K562 (cell line): ENCODE measurements around the gene RPL7A. TPM values are rescaled to one million over a fixed set of nuclear protein-coding genes. Genes with fewer than 3 reads are reported as not detected.
A peak's percentile ranks its signal among the peaks of the same experiment; 100 is the strongest.

ENCODE experiments used
- ARID4B ChIP-seq: sonication (generic); formaldehyde crosslinking; IDR thresholded peaks from 2 replicates; pipeline ENCODE4 v1.8.0; 2022; ENCODE audit warnings: mild to moderate bottlenecking, missing genetic modification reagents
- ATF4 ChIP-seq: fragments of 450-650 bp; formaldehyde crosslinking; IDR thresholded peaks from 2 replicates; pipeline ENCODE4 v1.4.0; 2022; ENCODE audit warnings: mild to moderate bottlenecking, moderate library complexity
- CBX1 ChIP-seq: sonication (generic); IDR thresholded peaks from 2 replicates; pipeline ENCODE4 v1.6.1; 2016; ENCODE audit warnings: antibody characterized with exemption, low read depth, mild to moderate bottlenecking
- DDX20 ChIP-seq: fragments of 450-650 bp; IDR thresholded peaks from 2 replicates; pipeline ENCODE4 v1.6.1; 2016; ENCODE audit warnings: missing genetic modification characterization, low read depth, mild to moderate bottlenecking, missing compliant biosample characterization, moderate library complexity
- GABPA ChIP-seq: fragments of 200-800 bp; sonication (Bioruptor generic); conservative IDR thresholded peaks from 2 replicates; pipeline ENCODE4 v1.6.1; 2016; ENCODE audit warnings: low read depth, missing genetic modification characterization, missing compliant biosample characterization
- MITF ChIP-seq: IDR thresholded peaks from 2 replicates; pipeline ENCODE4 v1.6.1; 2014; ENCODE audit warnings: antibody characterized with exemption
- MXD1 ChIP-seq: fragments of 250-450 bp; sonication (Bioruptor Pico); IDR thresholded peaks from 2 replicates; pipeline ENCODE4 v1.8.0; 2021; ENCODE audit warnings: borderline replicate concordance, mild to moderate bottlenecking, moderate library complexity; ENCODE audit not compliant: poor library complexity, severe bottlenecking
- RNF219 ChIP-seq: fragments of 250-450 bp; sonication (Bioruptor Pico); IDR thresholded peaks from 2 replicates; pipeline ENCODE4 v1.5.0; 2022; ENCODE audit warnings: mild to moderate bottlenecking
- ZBTB1 ChIP-seq: sonication (generic); formaldehyde crosslinking; IDR thresholded peaks from 2 replicates; pipeline ENCODE4 v1.8.1; 2023; ENCODE audit warnings: missing genetic modification reagents, low read depth, mild to moderate bottlenecking, borderline replicate concordance
- ZFP1 ChIP-seq: fragments of 450-650 bp; formaldehyde crosslinking; IDR thresholded peaks from 2 replicates; pipeline ENCODE4 v1.4.0; 2020; ENCODE audit warnings: mild to moderate bottlenecking, mixed read lengths
- ZNF3 ChIP-seq: fragments of 250-450 bp; sonication (Bioruptor Pico); IDR thresholded peaks from 2 replicates; pipeline ENCODE4 v1.5.0; 2021; ENCODE audit warnings: mild to moderate bottlenecking, moderate library complexity
- ZNF395 ChIP-seq: fragments of 200-800 bp; sonication (Bioruptor generic); IDR thresholded peaks from 2 replicates; pipeline ENCODE4 v1.6.1; 2017; ENCODE audit warnings: missing genetic modification characterization, missing compliant biosample characterization
- ZNF511 ChIP-seq: sonication (generic); formaldehyde crosslinking; IDR thresholded peaks from 2 replicates; pipeline ENCODE4 v1.8.0; 2022; ENCODE audit warnings: mild to moderate bottlenecking, missing genetic modification reagents
- polyA plus RNA-seq, 8 experiments: library from polyadenylated mRNA; depleted of rRNA in 4 of 8; stranded (reverse) in 5 of 8; unstranded in 3 of 8; fragments of >200 nt; fragmentation: Nextera tagmentation in 2 of 8; fragmentation: Illumina TruSeq in 1 of 8; extraction: Ambion mirVana in 2 of 8; extraction: Trizol in 1 of 8; gene quantifications; 2 replicates each; pipeline versions ENCODE4 v1.2.1 to v1.2.3, GENCODE V29; 2011 to 2014; ENCODE audit warnings: inconsistent platforms in 1 of 8, missing spikeins in 1 of 8
- total RNA-seq, 7 experiments: library from RNA; depleted of rRNA in 6 of 7; stranded (reverse); fragments of >200 nt in 6 of 7; fragmentation: Illumina TruSeq in 2 of 7; extraction: Trizol in 2 of 7; gene quantifications; 2 replicates each; pipeline versions ENCODE4 v1.2.1 to v1.2.3, GENCODE V29; 2011 to 2021; ENCODE audit warnings: low replicate concordance in 1 of 7

Gene RPL7A
- total and polyA plus RNA-seq, 9 of the 15 experiments (the other 6 are each of a cell fraction or from before 2014, with no cell fraction given), result 1,935 to 3,760 (median 2,652) TPM

GRCh38 chr9:133348718-133349573 is 928 bp downstream of the RPL7A start (continued):
- TF ChIP-seq ARID4B (CRISPR knock-in tag) (0 out of 2 replicates have a peak, but pooled peaks have one; percentile 23), GABPA (tag) (0 out of 2 replicates have a peak, but pooled peaks have one; percentile 1), ZNF511 (CRISPR knock-in tag) (0 out of 2 replicates have a peak, but pooled peaks have one; percentile 2), RNF219 (CRISPR knock-in tag) (no peak), ZNF395 (CRISPR knock-in tag) (no peak), CBX1 (no peak), MITF (no peak), ZNF3 (no peak), ZFP1 (CRISPR knock-in tag) (no peak), ZBTB1 (CRISPR knock-in tag) (no peak), ATF4 (CRISPR knock-in tag) (0 out of 2 replicates have a peak, but pooled peaks have one; percentile 28), DDX20 (tag) (no peak), MXD1 (CRISPR knock-in tag) (no peak)
